NCI-H128 (cell line): ENCODE data around the gene KRT28.

Experiments used
- DNase-seq: peaks from one replicate; lab custom pipeline; 2025; ENCODE audit not compliant: unreplicated experiment; lab: John Stamatoyannopoulos, UW

KRT28 gene, protein sequence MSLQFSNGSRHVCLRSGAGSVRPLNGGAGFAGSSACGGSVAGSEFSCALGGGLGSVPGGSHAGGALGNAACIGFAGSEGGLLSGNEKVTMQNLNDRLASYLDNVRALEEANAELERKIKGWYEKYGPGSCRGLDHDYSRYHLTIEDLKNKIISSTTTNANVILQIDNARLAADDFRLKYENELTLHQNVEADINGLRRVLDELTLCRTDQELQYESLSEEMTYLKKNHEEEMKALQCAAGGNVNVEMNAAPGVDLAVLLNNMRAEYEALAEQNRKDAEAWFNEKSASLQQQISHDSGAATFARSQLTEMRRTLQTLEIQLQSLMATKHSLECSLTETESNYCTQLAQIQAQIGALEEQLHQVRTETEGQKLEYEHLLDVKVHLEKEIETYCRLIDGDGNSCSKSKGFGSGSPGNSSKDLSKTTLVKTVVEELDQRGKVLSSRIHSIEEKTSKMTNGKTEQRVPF

GRCh38 chr17:40799859-40800258 lies at the start of gene KRT28:
KRT28 (minus strand) TSS chr17:40799959; CDS start chr17:40799893, 66 bp downstream.
- DNase-seq = no peak

- no peak for DNase-seq
These were observed 49.0 kb upstream of the KRT28 start for GRCh38 chr17:40848583-40849235.

DNA sequence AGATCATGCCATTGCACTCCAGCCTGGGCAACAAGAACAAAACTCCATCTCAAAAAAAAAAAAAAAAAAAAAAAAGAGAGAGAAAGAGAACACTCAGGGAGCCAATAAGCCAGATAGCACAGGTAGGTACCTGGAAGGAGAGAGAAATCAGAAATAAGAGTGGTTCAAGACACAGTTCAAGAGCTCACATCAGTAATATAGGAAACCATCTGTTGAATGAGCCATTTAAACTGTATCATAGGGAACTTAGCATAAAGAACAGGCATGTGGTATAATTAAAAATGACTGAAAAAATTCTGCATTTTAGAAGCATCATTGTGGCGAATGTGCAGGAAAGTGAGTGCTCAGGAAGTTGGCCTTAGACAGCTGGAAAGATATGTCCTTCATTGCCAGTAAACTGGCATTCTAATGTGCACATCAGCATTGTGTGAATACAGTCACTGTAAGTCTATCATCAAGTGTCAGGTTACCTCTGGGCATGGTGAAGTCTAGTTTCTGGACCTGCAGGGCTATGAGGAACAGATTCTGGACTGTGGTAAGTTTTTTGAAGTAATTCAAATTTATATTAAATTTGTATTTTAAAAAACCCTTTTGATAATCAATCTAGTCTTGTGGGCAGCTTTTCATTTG lies 46.9 kb upstream of the KRT28 start:
- DNase-seq = no peak

DNA sequence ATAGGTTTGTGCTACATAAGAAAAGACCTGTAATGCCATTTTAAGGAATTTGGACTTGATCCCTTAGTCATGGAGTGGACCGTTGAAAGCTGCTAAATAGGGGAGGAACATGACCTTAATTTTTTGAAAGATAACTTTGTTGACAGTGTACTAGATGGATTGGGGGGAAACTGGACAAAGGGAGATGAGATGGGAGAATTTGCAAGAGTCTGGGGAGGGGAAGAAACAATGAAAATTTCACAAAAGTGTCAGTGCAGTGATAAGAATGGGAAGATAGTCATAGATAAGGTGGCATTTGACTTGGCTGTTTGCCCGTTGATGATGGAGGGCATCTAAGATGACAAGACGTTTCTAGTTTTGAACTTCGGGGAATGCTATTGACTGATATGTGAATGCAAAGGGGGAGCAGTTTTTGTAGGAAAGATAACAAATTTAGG lies 44.9 kb upstream of the KRT28 start:
- DNase-seq = no peak

DNA sequence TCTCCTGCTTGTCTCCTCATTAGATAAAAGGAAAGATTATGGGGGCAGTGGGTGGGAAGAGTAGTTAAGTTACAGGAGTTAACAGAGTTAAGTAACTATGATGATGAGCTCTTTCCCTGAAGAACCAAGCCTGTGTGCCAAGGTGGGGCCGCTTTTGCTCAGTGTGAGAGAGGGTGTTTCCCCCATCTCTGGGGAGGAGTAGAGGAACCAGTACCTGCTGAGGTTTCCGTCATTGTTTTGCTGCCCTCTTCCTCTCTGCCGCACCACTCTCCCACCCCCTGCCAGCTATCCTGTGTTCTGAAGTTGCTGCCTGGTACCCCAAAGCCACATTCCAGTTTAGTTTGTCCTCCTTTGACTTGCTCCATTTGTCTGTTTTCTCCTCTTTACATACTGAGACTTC lies 43.5 kb upstream of the KRT28 start:
- no peak for DNase-seq

- DNase-seq = no peak
These were observed 41.5 kb upstream of the KRT28 start for GRCh38 chr17:40841246-40841645.

DNA sequence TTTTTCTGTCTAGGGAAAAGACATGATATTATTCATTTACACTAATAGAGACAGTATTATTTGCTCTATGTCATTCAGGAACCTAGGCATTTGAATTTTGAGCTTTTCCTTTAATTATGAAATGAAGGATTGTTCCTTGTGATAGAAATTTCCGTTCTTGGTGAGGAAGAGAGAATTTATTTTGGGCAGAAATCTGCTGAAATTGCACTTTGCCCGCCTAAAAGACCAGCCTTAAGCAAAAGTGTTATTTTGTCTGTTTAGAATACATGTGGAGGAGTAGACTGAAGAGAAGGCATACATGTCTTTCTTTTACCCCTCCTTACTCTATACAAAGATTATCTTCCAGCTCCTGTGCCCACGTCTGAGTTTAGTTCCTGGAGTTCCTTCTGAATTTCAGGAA lies 39.4 kb upstream of the KRT28 start:
- DNase-seq = no peak

DNA sequence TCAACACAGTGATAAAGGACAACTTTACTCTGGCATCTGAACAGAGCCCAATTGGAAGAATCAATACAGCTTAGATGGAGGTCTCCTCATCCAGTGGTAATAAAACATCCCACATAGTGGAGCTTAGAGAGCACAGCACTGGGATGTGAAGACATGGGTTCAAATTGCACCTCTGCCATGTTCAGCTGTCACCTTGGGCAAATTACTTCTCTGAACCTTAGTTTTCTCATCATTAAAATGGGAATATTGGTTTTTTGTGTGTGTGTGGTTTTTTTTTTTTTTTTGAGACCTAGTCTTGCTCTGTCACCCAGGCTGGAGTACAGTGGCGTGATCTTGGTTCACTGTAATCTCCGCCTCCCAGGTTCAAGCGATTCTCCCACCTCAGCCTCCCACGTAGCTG lies 36.3 kb upstream of the KRT28 start:
- DNase-seq = no peak

- DNase-seq = no peak
These were observed 34.1 kb upstream of the KRT28 start for GRCh38 chr17:40833882-40834281.

DNA sequence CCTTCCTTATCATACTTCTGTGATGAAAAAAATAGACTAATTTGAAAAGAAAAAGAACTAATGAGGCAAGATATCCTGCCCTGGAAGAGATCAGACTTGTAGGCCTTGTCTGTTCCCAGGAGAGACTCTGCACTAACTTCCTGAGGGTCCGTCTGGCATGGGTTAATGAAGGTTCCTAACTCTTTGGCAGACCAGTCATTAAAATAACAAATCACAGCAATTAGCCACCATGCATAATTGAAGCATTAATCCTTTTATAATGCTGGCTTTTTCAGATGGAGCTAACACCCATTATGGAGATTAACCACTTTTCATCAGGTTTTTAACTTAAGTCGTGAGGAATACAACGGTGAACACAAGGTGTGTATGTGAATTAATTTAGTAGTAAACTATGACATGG lies 33.1 kb upstream of the KRT28 start:
- no peak for DNase-seq

DNA sequence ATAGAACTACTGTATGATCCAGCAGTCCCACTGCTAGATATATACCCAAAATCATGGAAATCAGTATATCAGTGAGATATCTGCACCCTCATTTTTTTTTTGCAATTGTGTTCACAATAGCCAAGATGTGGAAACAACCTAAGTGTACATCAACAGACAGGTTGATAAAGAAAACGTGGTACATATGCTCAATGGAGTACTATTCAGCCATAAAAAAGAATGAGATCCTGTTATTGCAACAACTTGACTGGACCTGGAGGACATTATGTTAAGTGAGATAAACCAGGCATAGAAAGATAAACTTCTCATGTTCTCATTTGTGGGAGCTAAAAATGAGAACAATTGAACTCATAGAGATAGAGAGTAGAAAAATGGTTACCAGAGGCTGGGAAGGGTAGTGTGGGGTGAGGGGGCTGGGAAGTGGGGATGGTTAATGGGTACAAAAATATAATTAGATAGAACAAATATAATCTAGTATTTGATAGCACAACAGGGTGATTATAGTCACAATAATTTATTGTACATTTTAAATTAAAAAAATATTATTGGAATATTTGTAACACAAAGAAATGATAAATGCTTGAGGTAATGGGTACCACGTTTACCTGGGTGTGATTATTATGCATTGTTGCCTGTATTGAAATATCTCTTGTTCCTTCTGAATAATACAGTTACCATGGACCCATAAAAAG lies 30.5 kb upstream of the KRT28 start:
- no peak for DNase-seq

- DNase-seq = no peak
These were observed 28.8 kb upstream of the KRT28 start for GRCh38 chr17:40828454-40829044.

GRCh38 chr17:40827746-40828453 lies 28.1 kb upstream of the KRT28 start:
- DNase-seq = no peak

- DNase-seq = no peak
These were observed 25.8 kb upstream of the KRT28 start for GRCh38 chr17:40825599-40825998.

GRCh38 chr17:40824015-40824832 lies 24.5 kb upstream of the KRT28 start:
- no peak for DNase-seq

DNA sequence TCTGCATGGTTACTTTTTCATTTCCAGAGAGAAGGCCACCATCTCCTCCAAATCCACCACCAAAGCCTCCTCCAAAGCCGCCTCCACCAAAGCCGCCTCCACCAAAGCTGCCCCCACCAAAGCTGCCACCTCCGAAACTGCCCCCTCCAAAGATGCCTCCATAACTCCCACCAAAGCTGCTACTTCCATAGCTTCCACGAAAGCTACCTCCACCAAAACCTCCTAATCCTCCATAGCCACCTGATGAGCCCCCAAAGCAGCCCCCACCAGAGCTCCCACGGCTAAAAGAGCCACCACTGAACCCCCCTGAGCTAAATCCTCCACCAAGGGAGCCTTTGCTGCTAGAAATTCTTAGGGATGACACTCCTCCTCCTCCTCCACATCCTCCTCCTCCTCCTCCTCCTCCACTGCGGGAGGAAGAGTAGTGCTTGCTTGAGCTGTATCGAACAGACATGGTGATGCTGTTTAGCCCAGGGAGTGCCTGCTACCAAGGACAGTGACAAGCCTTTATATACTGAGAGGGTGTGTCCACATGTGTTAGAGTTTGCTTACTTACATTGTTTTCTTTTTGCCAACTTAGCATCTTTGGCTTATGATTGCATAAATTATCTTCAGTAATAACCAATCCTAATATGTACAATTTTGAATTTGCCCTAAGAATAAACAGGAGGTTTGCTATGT lies 22.5 kb upstream of the KRT28 start, which contains the start of gene KRT10:
Gene KRT10, minus strand, starts transcription at position 483 of the 681 bp plus-strand sequence. Its CDS starts 29 bp downstream, at position 454.
- no peak for DNase-seq

DNA sequence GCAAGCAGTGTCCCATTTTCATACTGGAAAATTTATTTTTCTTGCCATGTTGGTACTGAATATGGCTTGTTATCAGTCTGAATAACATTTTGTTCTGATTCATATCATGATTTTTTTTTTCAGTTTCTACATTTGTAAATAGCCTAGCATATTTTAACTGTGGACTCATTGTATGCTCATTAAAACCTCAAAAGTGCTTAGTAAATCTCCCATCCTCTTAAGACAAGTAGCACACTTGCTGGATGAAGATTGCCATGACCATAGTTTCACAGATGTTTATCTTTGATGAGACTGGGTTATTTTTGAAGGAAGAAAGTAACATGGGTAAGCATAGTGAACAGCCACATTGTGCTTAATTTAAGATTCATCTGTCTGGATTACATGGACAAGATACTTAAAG lies 21.8 kb upstream of the KRT28 start:
- DNase-seq = no peak

- DNase-seq = no peak
These were observed 20.6 kb upstream of the KRT28 start for GRCh38 chr17:40820228-40820838.
